ENCODE results near the gene OR5AL1. TPM values are rescaled to one million over a fixed set of nuclear protein-coding genes. Genes with fewer than 3 reads are reported as not detected.

Gene OR5AL1
- total RNA-seq (2014; rRNA removed) (not detected in 2 replicates), Bru-seq, nascent RNA (not detected), BruChase-seq, experiment 1, labeled RNA remaining after a 6-hour chase (not detected), BruChase-seq, experiment 2, labeled RNA remaining after a 2-hour chase (not detected)
- long read RNA-seq = 0 reads

- intact Hi-C loops (cut with micrococcal nuclease) = no loop called here
- peaks cover 6% of the 10 kb centered on the region; the same call in 1 of the 2 replicates for H3K9me3 ChIP-seq (ENCODE audit: low read length)
- no peaks in the 10 kb centered on the region for H3K9me2 ChIP-seq (replicated peaks; ENCODE audit: low read length)
- H3K79me2 ChIP-seq (ENCODE audit: low read length) = no peaks in the 10 kb centered on the region
- H3K27ac ChIP-seq (ENCODE audit: low read length) = no peak within 1 kb of the TSS
- H3K4me3 ChIP-seq (ENCODE audit: low read length) = no peak within 1 kb of the TSS
- no peaks in the 10 kb centered on the region for H3K36me3 ChIP-seq (ENCODE audit: low read depth, low read length)
- POLR2A ChIA-PET (ENCODE audit: unreplicated experiment) = no interaction called here
- BruUV-seq (replicated peaks) = no TSS peak
- no peak within 1 kb of the TSS for H2AFZ ChIP-seq (ENCODE audit: low read length)
- ATAC-seq (no peak), DNase-seq (no peak)
- TF ChIP-seq EZH2phosphoT487 (IDR thresholded peaks at IDR 0.05; ENCODE audit: borderline replicate concordance, low read length) = no peak
- no peak for TF ChIP-seq CTCF (conservative IDR thresholded peaks at IDR 0.05; ENCODE audit: low read depth, low read length)
- no peak for TF ChIP-seq EZH2 (IDR thresholded peaks at IDR 0.05; ENCODE audit: low read length, unreplicated experiment)
- no peak within 1 kb of the TSS for H3K9ac ChIP-seq (ENCODE audit: low read length)
- no peak within 1 kb of the TSS for H3K4me2 ChIP-seq (ENCODE audit: low read length)
- H3F3A ChIP-seq (ENCODE audit: low read length, unreplicated experiment) = no peaks in the 10 kb centered on the region
- H3K4me1 ChIP-seq (ENCODE audit: insufficient read depth, low read length) = no peaks in the 10 kb centered on the region
- H3K27me3 ChIP-seq (ENCODE audit: low read length) = no peaks in the 10 kb centered on the region
- no peaks in the 10 kb centered on the region for H4K20me1 ChIP-seq (ENCODE audit: low read length)
- CTCF ChIA-PET = no interaction called here
Measured at GRCh38 chr11:56412396-56412795, at the start of gene OR5AL1. Gene OR5AL1, plus strand, starts transcription at chr11:56412696.

- Histone ChIP-seq H3K4me1 (ENCODE audit: insufficient read depth, low read length) (no peaks in the 10 kb centered on the region), H3K79me2 (ENCODE audit: low read length) (no peaks in the 10 kb centered on the region), H3K27ac (ENCODE audit: low read length) (no peak within 1 kb of the TSS), H2AFZ (ENCODE audit: low read length) (no peak within 1 kb of the TSS), H3K4me3 (ENCODE audit: low read length) (no peak within 1 kb of the TSS), H3K9me3 (ENCODE audit: low read length) (no peaks in the 10 kb centered on the region; the same call in 1 of the 2 replicates), H3K36me3 (ENCODE audit: low read depth, low read length) (no peaks in the 10 kb centered on the region), H4K20me1 (ENCODE audit: low read length) (no peaks in the 10 kb centered on the region), H3K9ac (ENCODE audit: low read length) (no peak within 1 kb of the TSS), H3K27me3 (ENCODE audit: low read length) (no peaks in the 10 kb centered on the region), H3K9me2 (replicated peaks; ENCODE audit: low read length) (no peaks in the 10 kb centered on the region), H3F3A (ENCODE audit: low read length, unreplicated experiment) (no peaks in the 10 kb centered on the region), H3K4me2 (ENCODE audit: low read length) (no peak within 1 kb of the TSS)
- TF ChIP-seq EZH2 (IDR thresholded peaks at IDR 0.05; ENCODE audit: low read length, unreplicated experiment) (no peak), CTCF (conservative IDR thresholded peaks at IDR 0.05; ENCODE audit: low read depth, low read length) (no peak), EZH2phosphoT487 (IDR thresholded peaks at IDR 0.05; ENCODE audit: borderline replicate concordance, low read length) (no peak)
- ChIA-PET CTCF (no interaction called here), POLR2A (ENCODE audit: unreplicated experiment) (no interaction called here)
- ATAC-seq = no peak
- no TSS peak for BruUV-seq (replicated peaks)
- DNase-seq = no peak
- intact Hi-C loops (cut with micrococcal nuclease) = no loop called here
Measured at GRCh38 chr11:56375324-56375723, 37.2 kb upstream of the OR5AL1 start, which contains the start of gene OR8U1. Gene OR8U1, plus strand, starts transcription at chr11:56375624. Its CDS starts 0 bp downstream, at chr11:56375624.

- Histone ChIP-seq H3K27me3 (ENCODE audit: low read length) (no peaks in the 10 kb centered on the region), H3K9me2 (replicated peaks; ENCODE audit: low read length) (no peaks in the 10 kb centered on the region), H3K27ac (ENCODE audit: low read length) (no peak overlapping the region), H4K20me1 (ENCODE audit: low read length) (no peaks in the 10 kb centered on the region), H3K9me3 (ENCODE audit: low read length) (peaks cover 5% of the 10 kb centered on the region; the same call in 1 of the 2 replicates), H3K79me2 (ENCODE audit: low read length) (no peaks in the 10 kb centered on the region), H3K36me3 (ENCODE audit: low read depth, low read length) (no peaks in the 10 kb centered on the region), H3K4me1 (ENCODE audit: insufficient read depth, low read length) (no peaks in the 10 kb centered on the region), H3F3A (ENCODE audit: low read length, unreplicated experiment) (no peaks in the 10 kb centered on the region), H3K4me2 (ENCODE audit: low read length) (no peak overlapping the region), H3K9ac (ENCODE audit: low read length) (no peak overlapping the region), H3K4me3 (ENCODE audit: low read length) (no peak overlapping the region), H2AFZ (ENCODE audit: low read length) (no peak overlapping the region)
- CTCF ChIA-PET = no interaction called here
- POLR2A ChIA-PET (ENCODE audit: unreplicated experiment) = no interaction called here
- intact Hi-C loops (cut with micrococcal nuclease) = no loop called here
- DNase-seq (no peak), ATAC-seq (no peak)
- BruUV-seq (replicated peaks) = no TSS peak
- TF ChIP-seq CTCF (conservative IDR thresholded peaks at IDR 0.05; ENCODE audit: low read depth, low read length) (no peak), EZH2 (IDR thresholded peaks at IDR 0.05; ENCODE audit: low read length, unreplicated experiment) (no peak), EZH2phosphoT487 (IDR thresholded peaks at IDR 0.05; ENCODE audit: borderline replicate concordance, low read length) (no peak)
Measured at GRCh38 chr11:56380120-56380519, 32.4 kb upstream of the OR5AL1 start.

Data from PC-3 (cell line).